ENCODE data around the gene MRGPRX2.

GRCh38 chr11:19076744-19077589, 16.4 kb upstream of the MRGPRX2 start:
- TF ChIP-seq, protein P1, sequence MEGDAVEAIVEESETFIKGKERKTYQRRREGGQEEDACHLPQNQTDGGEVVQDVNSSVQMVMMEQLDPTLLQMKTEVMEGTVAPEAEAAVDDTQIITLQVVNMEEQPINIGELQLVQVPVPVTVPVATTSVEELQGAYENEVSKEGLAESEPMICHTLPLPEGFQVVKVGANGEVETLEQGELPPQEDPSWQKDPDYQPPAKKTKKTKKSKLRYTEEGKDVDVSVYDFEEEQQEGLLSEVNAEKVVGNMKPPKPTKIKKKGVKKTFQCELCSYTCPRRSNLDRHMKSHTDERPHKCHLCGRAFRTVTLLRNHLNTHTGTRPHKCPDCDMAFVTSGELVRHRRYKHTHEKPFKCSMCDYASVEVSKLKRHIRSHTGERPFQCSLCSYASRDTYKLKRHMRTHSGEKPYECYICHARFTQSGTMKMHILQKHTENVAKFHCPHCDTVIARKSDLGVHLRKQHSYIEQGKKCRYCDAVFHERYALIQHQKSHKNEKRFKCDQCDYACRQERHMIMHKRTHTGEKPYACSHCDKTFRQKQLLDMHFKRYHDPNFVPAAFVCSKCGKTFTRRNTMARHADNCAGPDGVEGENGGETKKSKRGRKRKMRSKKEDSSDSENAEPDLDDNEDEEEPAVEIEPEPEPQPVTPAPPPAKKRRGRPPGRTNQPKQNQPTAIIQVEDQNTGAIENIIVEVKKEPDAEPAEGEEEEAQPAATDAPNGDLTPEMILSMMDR (IDR thresholded peaks at IDR 0.05) = peak in 5 of 7 experiments; percentile 81 to 99 (median 98)
- TF ChIP-seq POLR2A (IDR thresholded peaks at IDR 0.05) = no peak
